GM18505 (cell line): Measurements from ENCODE around the gene ADCY6.

Source experiments
- ATAC-seq: cut with Tn5 transposase; IDR thresholded peaks from one replicate; pipeline ENCODE4 v1.9.1; 2021; ENCODE audit not compliant: unreplicated experiment
- POLR2A ChIP-seq: IDR thresholded peaks from 4 replicates; pipeline ENCODE4 v1.6.1; 2011; ENCODE audit warnings: borderline replicate concordance; ENCODE audit not compliant: insufficient read depth, insufficient read length; ENCODE audit errors: extremely low read depth

The ADCY6 gene

DNA sequence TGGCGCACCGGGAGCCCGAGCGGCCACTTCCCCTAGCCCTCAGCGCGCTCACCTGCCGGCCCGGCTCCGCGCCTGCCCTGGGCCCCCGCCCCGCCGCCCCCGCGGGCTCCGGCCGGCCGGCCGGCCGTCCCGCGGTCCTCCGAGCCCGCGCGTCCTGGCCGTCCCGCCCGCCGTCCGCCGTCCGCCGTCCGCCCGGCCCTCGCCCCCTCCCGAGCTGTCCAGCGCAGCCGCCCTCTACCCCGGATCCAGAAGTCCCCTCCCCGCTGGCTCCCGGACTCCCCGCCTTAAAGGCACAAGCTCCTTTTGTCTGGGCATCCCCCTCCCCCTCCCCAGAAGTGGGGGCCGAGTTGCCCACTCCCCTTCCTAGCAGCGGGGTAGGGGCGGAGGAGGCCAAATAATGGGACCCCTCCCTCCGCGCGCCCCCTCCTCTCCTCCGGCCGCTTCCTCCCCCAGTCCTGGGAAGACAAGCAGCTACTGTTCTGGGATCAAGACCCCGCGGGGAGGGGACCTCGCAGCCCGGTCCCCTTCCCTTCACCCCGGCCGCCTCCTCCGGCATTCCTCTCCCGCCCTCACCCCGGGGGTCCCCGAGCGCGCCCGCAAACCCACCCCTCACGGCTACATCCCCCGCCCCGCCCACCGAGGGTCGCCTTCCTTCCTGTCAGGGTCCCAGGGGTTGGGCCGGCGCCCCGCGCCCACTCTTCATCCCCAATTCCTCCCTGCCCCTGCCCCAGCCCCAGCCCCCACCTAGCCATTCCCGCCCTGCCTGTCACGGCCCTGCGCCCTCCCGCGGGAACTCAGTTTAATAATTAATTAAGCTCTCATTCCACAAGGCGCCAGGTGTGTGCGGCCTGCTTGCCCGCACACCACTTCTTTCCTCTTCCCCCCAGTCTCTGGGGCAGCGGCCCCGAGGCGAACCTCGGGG, at the start of gene ADCY6:
TSS of gene ADCY6 (minus strand) at position 236 of the 922 bp plus-strand sequence. CDS start 5,655 bp downstream, outside the sequence.
- ATAC-seq: no peak

DNA sequence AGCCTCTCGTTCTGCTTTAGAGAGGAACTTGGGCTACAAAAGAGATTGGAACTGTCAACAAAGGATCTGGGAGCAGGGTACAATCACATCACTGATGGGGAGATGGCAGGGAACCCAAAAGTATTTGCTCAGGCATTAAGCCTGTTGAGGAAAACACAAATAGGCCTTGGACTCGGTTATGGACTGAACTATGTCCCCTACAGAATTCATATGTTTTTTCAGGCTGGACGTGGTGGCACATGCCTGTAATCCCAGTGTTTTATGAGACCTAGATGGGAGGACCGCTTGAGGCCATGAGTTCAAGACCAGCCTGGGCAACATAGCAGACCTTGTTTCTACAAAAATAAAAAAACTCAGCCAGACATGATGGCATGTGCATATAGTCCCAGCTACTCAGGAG, 49.2 kb upstream of the ADCY6 start:
- no peak for ATAC-seq
- TF ChIP-seq POLR2A: no peak

More for the DNA sequence above, at the start of gene ADCY6:
- TF ChIP-seq POLR2A: no peak

DNA sequence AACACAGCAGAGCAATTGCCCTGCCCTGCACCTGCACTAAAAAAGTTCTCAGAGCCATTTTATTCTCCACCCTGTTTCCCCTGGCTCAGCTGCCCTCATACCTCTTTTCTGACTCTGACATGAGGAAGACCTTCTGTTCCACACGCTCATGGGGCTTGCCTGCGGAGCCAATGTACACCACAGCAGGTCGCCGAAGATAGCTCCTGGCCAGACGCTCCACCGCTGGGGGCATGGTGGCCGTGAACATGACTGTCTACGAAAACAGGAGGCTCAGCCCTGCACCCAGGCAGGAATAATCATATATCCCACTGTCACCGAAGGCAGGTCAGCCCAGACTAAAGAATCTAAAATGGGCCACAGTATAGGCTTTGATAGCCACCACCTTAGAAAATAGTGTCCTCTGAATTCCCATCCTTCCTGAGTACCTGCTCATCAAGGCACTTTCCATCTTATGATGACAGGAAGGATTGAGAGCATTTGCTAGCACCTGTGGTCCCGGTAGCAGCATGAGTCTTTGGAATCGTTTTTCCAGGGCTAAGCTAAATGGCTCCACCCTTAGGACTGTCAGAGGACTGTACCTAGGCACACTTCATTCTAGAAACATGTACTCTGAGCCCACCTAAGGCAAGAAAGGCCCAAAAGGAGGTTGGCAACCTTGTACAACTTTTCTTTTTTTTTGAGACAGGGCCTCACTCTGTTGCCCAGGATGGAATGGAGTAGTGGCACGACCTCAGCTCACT, 43.6 kb upstream of the ADCY6 start:
- ATAC-seq: no peak
- no peak for TF ChIP-seq POLR2A

DNA sequence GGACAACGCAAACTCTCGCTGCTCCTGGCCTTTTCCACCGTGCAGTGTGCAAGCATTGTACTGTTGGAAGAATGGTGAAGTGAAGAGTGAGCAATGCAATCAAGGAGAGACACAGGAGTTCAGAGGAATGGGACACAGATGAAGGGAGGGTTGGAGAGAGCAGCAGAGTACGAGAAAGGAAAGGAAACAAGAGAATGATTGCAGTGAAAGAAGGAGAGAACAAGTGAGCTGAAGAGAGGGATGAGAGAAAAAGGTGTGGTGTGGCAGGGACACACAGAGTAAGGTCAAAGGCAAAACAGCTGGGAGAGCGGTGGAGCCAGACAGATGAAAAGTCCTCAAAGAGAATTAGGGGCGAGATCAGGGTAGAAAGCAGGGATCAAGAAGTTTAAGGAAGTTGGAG, 42.4 kb upstream of the ADCY6 start:
- ATAC-seq: no peak
- no peak for TF ChIP-seq POLR2A

DNA sequence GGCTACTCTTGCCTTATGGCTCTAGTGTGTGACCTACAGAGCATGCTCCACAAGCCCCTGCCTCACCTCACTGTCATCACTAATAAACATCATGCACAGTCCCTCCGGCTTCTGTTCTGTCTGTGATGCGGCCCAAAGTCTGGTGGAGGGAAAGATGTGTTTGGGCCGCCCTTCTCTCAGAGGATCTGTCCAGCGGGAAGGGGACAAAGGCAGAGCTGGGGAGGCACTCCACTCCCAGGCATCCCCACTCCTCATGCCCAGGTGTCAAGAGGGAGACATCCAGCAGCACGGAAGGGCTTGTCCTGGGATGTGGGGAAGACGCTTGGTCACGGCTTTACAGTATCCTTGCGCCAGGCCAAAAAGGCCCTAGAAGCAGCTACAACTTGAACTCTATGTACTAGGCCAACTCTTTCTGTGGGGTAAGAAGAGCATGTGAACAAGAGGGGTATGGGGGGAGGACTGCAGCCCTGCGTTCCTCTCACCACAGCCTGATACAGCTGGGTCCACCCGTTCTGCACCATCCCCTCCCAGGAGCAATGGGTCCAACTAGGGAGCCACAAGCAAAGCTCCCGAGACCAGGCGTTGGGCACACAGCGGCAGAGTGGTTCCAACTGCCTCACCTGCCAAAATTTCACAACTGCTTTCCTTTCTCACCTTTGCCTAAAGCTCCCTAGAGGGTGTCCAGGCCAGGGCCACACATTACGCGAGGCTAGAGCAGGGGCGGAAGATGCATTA, 40.1 kb upstream of the ADCY6 start:
- no peak for TF ChIP-seq POLR2A
- ATAC-seq: no peak

DNA sequence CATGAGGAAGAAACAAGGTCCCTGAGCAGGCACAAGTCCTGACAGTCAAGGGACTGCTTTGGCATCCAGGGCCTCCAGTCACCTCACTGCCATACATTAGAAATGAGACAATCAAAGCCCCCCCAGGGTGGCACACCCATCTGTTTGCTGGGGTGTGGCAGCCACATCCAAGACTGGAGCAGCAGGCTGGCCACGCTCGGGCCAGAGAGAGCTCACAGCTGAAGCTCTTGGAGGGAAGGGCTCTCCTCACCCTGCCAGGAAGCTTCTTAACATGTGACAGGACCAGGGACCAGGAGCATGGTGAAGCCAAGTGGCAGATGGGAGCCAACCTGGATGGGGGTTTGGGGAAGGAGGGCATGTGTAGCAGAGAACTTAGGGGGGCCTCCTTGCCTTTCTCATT, 39.4 kb upstream of the ADCY6 start:
- ATAC-seq: no peak
- no peak for TF ChIP-seq POLR2A

DNA sequence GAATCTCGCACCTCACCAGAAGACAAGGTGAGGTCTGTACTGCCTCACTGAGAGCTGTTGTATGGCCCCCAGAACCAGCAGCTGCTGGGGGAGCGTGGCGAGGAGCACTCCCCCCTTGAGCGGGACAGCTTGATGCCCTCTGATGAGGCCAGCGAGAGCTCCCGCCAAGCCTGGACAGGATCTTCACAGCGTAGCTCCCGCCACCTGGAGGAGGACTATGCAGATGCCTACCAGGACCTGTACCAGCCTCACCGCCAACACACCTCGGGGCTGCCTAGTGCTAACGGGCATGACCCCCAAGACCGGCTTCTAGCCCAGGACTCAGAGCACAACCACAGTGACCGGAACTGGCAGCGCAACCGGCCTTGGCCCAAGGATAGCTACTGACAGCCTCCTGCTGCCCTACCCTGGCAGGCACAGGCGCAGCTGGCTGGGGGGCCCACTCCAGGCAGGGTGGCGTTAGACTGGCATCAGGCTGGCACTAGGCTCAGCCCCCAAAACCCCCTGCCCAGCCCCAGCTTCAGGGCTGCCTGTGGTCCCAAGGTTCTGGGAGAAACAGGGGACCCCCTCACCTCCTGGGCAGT, 38.7 kb upstream of the ADCY6 start:
- TF ChIP-seq POLR2A: no peak
- no peak for ATAC-seq

DNA sequence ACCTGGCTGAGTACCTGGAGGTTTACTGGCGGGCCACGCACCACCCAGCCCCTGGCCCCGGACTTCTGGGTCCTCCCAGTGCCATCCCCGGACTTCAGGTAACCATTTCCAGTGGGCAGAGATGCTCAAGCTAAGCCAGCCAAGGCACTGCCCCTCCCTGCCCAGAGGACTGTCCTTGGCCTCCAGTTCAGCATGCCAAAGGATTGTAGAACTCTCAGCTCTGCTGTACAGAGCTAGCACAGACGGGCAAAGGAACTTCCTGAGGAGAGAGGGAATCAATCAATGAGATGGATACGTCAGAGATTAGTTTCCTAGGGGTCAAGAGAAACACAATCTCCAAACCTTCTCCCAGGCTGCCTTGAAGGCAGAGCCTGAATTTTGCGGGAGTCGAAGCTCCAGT, 38.1 kb upstream of the ADCY6 start:
- ATAC-seq: no peak
- no peak for TF ChIP-seq POLR2A

DNA sequence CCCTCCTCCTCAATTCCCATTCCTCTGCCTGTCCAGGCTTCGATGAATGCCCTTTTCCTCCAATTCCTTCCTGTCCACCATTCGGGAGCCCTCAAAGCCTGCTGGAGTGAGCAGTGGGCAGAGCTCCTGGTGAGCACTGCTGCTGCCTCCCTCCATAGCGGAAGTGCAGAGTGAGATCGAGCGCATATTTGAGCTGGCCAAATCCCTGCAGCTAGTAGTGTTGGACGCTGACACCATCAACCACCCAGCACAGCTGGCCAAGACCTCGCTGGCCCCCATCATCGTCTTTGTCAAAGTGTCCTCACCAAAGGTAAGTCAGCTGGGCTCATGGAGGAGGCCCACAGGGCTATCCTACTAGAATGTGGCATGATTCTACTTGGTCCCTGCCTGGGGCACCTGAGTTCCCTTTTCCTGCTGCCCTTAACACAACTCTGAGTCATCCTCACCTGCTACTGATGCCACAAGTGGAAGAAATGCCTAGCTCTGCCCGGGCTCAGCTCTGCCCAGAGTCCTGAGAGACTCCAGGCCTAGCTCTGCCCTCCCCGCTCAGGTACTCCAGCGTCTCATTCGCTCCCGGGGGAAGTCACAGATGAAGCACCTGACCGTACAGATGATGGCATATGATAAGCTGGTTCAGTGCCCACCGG, 37.4 kb upstream of the ADCY6 start:
- no peak for ATAC-seq
- TF ChIP-seq POLR2A: no peak

DNA sequence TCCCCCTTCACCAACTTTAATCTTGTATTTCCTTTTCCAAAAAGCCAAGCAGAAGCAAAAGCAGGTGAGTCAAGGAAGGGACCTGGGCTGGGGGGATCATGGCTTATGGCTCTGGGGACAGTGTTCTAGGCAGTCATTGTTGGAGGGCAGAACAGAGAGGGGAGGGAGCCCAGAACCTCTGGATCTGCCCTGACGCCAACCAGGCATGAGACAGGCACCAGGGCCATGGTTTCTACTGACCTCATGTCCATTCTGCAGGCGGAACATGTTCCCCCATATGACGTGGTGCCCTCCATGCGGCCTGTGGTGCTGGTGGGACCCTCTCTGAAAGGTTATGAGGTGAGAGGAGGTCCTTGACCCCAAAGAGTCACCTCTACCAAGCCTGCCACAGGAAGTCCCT, 36.0 kb upstream of the ADCY6 start:
- no peak for ATAC-seq
- no peak for TF ChIP-seq POLR2A

DNA sequence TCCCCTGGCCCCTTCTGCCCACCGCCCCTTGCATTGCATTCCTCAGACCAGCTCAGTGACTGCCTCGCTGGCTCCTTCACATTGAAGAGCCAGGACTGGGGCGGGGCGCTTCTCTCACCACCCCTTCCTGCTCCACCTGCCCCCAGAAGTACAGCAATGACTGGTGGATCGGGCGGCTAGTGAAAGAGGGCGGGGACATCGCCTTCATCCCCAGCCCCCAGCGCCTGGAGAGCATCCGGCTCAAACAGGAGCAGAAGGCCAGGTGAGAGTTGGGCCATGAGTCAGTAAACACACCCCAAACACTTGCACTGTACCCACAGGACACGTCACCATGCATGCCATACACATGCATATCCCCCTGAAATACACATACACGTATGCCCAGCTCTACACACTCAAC, 35.2 kb upstream of the ADCY6 start:
- ATAC-seq: no peak
- no peak for TF ChIP-seq POLR2A

DNA sequence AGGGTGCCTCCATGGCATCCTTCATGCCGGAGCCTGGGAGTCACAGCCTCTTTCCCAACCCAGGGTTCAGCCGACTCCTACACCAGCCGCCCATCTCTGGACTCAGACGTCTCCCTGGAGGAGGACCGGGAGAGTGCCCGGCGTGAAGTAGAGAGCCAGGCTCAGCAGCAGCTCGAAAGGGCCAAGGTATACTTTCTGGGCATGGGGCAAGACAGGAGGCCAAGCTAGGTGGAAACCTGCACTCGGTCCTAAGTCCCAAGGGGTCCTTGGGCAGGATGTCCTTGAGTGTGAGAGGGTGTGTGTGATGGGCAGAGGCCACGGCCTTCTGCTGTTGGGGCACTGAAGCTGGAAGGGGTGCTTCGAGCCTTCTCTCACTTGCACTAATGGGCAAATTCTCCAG, 34.4 kb upstream of the ADCY6 start:
- no peak for TF ChIP-seq POLR2A
- no peak for ATAC-seq
